ENCODE results near the gene PLAAT4. TPM values are rescaled to one million over a fixed set of nuclear protein-coding genes. Genes with fewer than 3 reads are reported as not detected.
"Not testable (repeated sequence)": the region's sequence is repeated elsewhere in the genome, so short reads cannot be mapped to it uniquely, and the experiment has no call there.

The PLAAT4 gene
- total RNA-seq, 1 experiment from 2014 or later: 0.52 TPM

DNA sequence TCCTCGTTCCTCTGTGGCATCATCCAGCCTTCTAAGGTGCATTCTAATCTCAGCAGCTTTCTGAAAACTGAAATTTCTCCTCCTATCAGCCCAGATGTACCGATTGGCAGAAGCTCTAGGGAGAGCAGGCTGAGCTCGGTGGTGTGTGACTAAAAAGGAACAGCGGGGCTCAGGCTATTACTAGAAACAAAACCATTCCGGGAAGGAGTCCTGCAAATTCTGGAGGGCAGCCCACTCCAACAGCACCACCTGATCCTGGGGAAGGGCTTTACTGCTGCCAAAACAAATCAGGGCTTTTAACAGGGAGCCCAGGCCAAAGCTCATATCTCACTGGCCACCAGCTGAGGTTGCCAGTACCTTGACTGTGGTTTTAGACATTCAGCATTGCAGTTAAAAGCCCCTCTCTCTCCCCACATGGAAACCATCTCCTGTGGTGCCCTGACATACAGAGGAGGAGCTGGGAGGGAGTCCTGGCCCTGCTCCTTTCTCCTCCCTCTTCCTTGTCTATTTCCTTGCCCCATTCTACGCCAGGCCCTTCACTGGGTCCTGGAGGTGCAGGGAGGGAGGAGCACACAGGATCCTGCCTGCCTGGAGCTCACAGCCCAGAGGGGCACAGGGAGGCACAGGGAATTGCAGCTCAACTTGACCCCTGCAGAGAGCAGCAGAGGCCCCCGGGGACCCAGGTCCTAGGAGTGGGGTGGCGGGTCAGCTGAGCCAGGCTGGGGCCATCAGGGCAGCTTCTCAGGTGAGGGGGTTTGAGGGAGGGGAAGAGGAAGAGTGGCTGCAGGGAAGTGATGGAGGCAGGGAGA is 889 bp downstream of the PLAAT4 start:
- Histone ChIP-seq H3K9ac (ENCODE audit: low read length) (no peak overlapping the region), H2AFZ (ENCODE audit: low read depth, low read length, poor library complexity, severe bottlenecking) (no peak overlapping the region), H3K79me2 (ENCODE audit: insufficient read depth, low read length) (no peaks in the 10 kb centered on the region), H3K4me1 (ENCODE audit: control insufficient read depth in 1 of 2, insufficient read depth in 2 of 2, low read length in 2 of 2) (no peaks in the 10 kb centered on the region; a peak in 1 of 4 replicates), H3K27me3 (ENCODE audit: insufficient read depth, low read length) (no peaks in the 10 kb centered on the region; the same call in none of the 2 replicates), H3K9me2 (ENCODE audit: insufficient read depth) (no peaks in the 10 kb centered on the region), H4K20me1 (ENCODE audit: insufficient read depth) (no peaks in the 10 kb centered on the region), H3K27ac (ENCODE audit: low read depth, low read length) (no peak overlapping the region), H3K4me3 (replicated peaks in 1 of 2; ENCODE audit: low read depth in 1 of 2, low read length in 2 of 2) (no peak overlapping the region), H3K9me3 (ENCODE audit: control insufficient read depth in 1 of 2, insufficient read depth in 1 of 2, low read depth in 1 of 2, low read length in 2 of 2) (no peaks in the 10 kb centered on the region), H3K4me2 (ENCODE audit: low read length) (no peak overlapping the region), H3K36me3 (ENCODE audit: control insufficient read depth in 1 of 2, insufficient read depth in 2 of 2, low read length in 2 of 2) (no peaks in the 10 kb centered on the region)
- no TSS peak for BruUV-seq (replicated peaks)
- ChIA-PET POLR2A (no interaction called here), RAD21 (ENCODE audit: low non-redundant PET in 1 of 2, low total read pairs in 2 of 2, uncharacterized antibody in 2 of 2, unreplicated experiment in 2 of 2) (no interaction called here), CTCF (no interaction called here)
- no peak for TF ChIP-seq REST (IDR thresholded peaks at IDR 0.05; ENCODE audit: low read depth)
- TF ChIP-seq CBX3 (IDR thresholded peaks at IDR 0.05; ENCODE audit: low read depth): no peak
- TF ChIP-seq TCF7L2 (IDR thresholded peaks at IDR 0.05; ENCODE audit: borderline replicate concordance, extremely low read depth, insufficient read depth, insufficient read length): no peak
- TF ChIP-seq YY1 (IDR thresholded peaks at IDR 0.05; ENCODE audit: extremely low read depth, insufficient replicate concordance, low read depth, low read length): no peak
- TF ChIP-seq SP1 (IDR thresholded peaks at IDR 0.05; ENCODE audit: low read depth): no peak
- no peak for TF ChIP-seq SRF (IDR thresholded peaks at IDR 0.05; ENCODE audit: low read depth)
- TF ChIP-seq SIN3A (IDR thresholded peaks at IDR 0.05; ENCODE audit: low read depth): no peak
- TF ChIP-seq ZFX (IDR thresholded peaks at IDR 0.05): no peak
- no peak for TF ChIP-seq EZH2 (IDR thresholded peaks at IDR 0.05)
- TF ChIP-seq RAD21 (IDR thresholded peaks at IDR 0.05; ENCODE audit: low read depth): no peak
- TF ChIP-seq ELF1 (IDR thresholded peaks at IDR 0.05; ENCODE audit: borderline replicate concordance, low read depth): no peak
- TF ChIP-seq, protein P1, sequence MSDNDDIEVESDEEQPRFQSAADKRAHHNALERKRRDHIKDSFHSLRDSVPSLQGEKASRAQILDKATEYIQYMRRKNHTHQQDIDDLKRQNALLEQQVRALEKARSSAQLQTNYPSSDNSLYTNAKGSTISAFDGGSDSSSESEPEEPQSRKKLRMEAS (IDR thresholded peaks at IDR 0.05): no peak
- TF ChIP-seq, protein P2, sequence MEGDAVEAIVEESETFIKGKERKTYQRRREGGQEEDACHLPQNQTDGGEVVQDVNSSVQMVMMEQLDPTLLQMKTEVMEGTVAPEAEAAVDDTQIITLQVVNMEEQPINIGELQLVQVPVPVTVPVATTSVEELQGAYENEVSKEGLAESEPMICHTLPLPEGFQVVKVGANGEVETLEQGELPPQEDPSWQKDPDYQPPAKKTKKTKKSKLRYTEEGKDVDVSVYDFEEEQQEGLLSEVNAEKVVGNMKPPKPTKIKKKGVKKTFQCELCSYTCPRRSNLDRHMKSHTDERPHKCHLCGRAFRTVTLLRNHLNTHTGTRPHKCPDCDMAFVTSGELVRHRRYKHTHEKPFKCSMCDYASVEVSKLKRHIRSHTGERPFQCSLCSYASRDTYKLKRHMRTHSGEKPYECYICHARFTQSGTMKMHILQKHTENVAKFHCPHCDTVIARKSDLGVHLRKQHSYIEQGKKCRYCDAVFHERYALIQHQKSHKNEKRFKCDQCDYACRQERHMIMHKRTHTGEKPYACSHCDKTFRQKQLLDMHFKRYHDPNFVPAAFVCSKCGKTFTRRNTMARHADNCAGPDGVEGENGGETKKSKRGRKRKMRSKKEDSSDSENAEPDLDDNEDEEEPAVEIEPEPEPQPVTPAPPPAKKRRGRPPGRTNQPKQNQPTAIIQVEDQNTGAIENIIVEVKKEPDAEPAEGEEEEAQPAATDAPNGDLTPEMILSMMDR (IDR thresholded peaks at IDR 0.05 in 2 of 3, conservative IDR thresholded peaks at IDR 0.05 in 1 of 3; ENCODE audit: borderline replicate concordance in 1 of 3, insufficient read depth in 1 of 3, low read depth in 2 of 3, low read length in 2 of 3): no peak
- TF ChIP-seq JUND (IDR thresholded peaks at IDR 0.05): no peak
- TF ChIP-seq POLR2AphosphoS5 (IDR thresholded peaks at IDR 0.05; ENCODE audit: low read depth, low read length): no peak
- no peak for ATAC-seq
- no peak for DNase-seq (ENCODE audit: low read depth, low spot score)
- intact Hi-C loops (cut with micrococcal nuclease): no loop called here

DNA sequence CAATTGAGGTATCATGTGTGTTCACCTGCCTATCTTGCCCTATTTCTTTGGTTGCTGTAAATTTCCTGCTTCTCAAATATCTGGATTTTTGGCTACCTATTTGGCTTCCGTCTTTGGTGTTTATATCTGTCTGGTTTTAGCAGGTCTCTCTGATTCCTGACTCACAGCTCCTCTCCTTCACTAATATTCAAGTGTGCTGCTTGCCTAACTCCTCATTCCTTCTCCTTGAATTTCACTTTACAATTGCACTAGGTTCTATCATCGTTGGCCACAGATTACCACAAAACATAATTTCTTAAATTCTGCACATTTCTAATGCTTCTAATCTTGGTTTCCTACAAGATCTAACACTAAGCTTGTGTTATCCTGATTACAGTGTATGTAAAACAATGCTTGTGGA is 5.9 kb downstream of the PLAAT4 start:
- POLR2A ChIA-PET; H3K4me2 ChIP-seq (ENCODE audit: low read length); H3K9me3 ChIP-seq (ENCODE audit: control insufficient read depth in 1 of 2, insufficient read depth in 1 of 2, low read depth in 1 of 2, low read length in 2 of 2); H3K36me3 ChIP-seq (ENCODE audit: control insufficient read depth in 1 of 2, insufficient read depth in 2 of 2, low read length in 2 of 2); H3K4me1 ChIP-seq (ENCODE audit: control insufficient read depth in 1 of 2, insufficient read depth in 2 of 2, low read length in 2 of 2); H3K27ac ChIP-seq (ENCODE audit: low read depth, low read length); H3K9ac ChIP-seq (ENCODE audit: low read length); intact Hi-C loops (cut with micrococcal nuclease); H3K27me3 ChIP-seq (ENCODE audit: insufficient read depth, low read length); H3K79me2 ChIP-seq (ENCODE audit: insufficient read depth, low read length); DNase-seq (ENCODE audit: low read depth, low spot score); H2AFZ ChIP-seq (ENCODE audit: low read depth, low read length, poor library complexity, severe bottlenecking); ATAC-seq; H3K4me3 ChIP-seq (replicated peaks in 1 of 2; ENCODE audit: low read depth in 1 of 2, low read length in 2 of 2); H4K20me1 ChIP-seq (ENCODE audit: insufficient read depth); H3K9me2 ChIP-seq (ENCODE audit: insufficient read depth); BruUV-seq (replicated peaks); RAD21 ChIA-PET (ENCODE audit: low non-redundant PET in 1 of 2, low total read pairs in 2 of 2, uncharacterized antibody in 2 of 2, unreplicated experiment in 2 of 2); CTCF ChIA-PET: not testable (repeated sequence)
